Neural progenitor cell (in vitro differentiated cells): ENCODE data around the gene ARHGAP45. TPM values are rescaled to one million over a fixed set of nuclear protein-coding genes. Genes with fewer than 3 reads are reported as not detected.

Experiments used
- DNase-seq: peaks from one replicate; pipeline ENCODE4 v3.0.0-alpha.2; 2016; ENCODE audit warnings: low spot score
- H2AFZ ChIP-seq: fragments of 200-600 bp; sonication (generic); replicated peaks from 2 replicates; pipeline ENCODE4 v1.6.1; 2016; ENCODE audit warnings: antibody characterized with exemption
- H3F3A ChIP-seq: fragments of 200-600 bp; sonication (generic); 2 replicates; pipeline ENCODE4 v1.6.1; 2016; ENCODE audit warnings: antibody characterized with exemption, low read depth
- H3K27ac ChIP-seq: fragments of 200-600 bp; sonication (generic); 2 replicates; pipeline ENCODE4 v1.5.1; 2016; ENCODE audit warnings: mild to moderate bottlenecking
- H3K27me3 ChIP-seq: fragments of 200-600 bp; sonication (generic); 2 replicates; pipeline ENCODE4 v1.6.1; 2016; ENCODE audit warnings: mild to moderate bottlenecking, moderate library complexity
- H3K36me3 ChIP-seq: fragments of 200-600 bp; sonication (generic); 2 replicates; pipeline ENCODE4 v1.5.1; 2016
- H3K4me1 ChIP-seq: fragments of 200-600 bp; sonication (generic); 2 replicates; pipeline ENCODE4 v1.6.1; 2016; ENCODE audit warnings: mixed run types
- H3K4me2 ChIP-seq: fragments of 200-600 bp; sonication (generic); 2 replicates; pipeline ENCODE4 v1.6.1; 2016
- H3K4me3 ChIP-seq: fragments of 200-600 bp; sonication (generic); 2 replicates; pipeline ENCODE4 v1.5.1; 2016
- H3K79me2 ChIP-seq: fragments of 200-600 bp; sonication (generic); 2 replicates; pipeline ENCODE4 v1.6.1; 2016; ENCODE audit warnings: low read depth
- H3K9ac ChIP-seq: fragments of 200-600 bp; sonication (generic); 2 replicates; pipeline ENCODE4 v1.6.1; 2016
- H3K9me3 ChIP-seq: fragments of 200-600 bp; sonication (generic); 2 replicates; pipeline ENCODE4 v1.5.1; 2016; ENCODE audit warnings: low read depth
- H4K20me1 ChIP-seq: fragments of 200-600 bp; sonication (generic); 2 replicates; pipeline ENCODE4 v1.6.1; 2016; ENCODE audit warnings: low read depth
- H3K27ac Mint-ChIP-seq: 3 replicates; pipeline ENCODE4 v1.8.0; 2021; ENCODE audit warnings: mixed read lengths
- H3K27me3 Mint-ChIP-seq: 2 replicates; pipeline ENCODE4 v1.8.0; 2022; ENCODE audit warnings: low read depth, mild to moderate bottlenecking, inconsistent platforms, moderate library complexity, mixed read lengths; ENCODE audit not compliant: insufficient read depth
- H3K36me3 Mint-ChIP-seq: 3 replicates; pipeline ENCODE4 v1.8.0; 2021; ENCODE audit warnings: mixed read lengths
- H3K4me1 Mint-ChIP-seq: 3 replicates; pipeline ENCODE4 v1.8.0; 2021; ENCODE audit warnings: mixed read lengths
- H3K4me3 Mint-ChIP-seq: 3 replicates; pipeline ENCODE4 v1.8.0; 2021; ENCODE audit warnings: mild to moderate bottlenecking, moderate library complexity, mixed read lengths
- H3K9me3 Mint-ChIP-seq: 3 replicates; pipeline ENCODE4 v1.8.0; 2020; ENCODE audit warnings: mixed read lengths
- CTCF ChIP-seq: fragments of 200-600 bp; sonication (generic); IDR thresholded peaks from 2 replicates; pipeline ENCODE4 v1.5.1; 2017; ENCODE audit warnings: antibody characterized with exemption, mild to moderate bottlenecking
- EZH2 ChIP-seq: fragments of 200-600 bp; sonication (generic); IDR thresholded peaks from 2 replicates; pipeline ENCODE4 v1.6.1; 2017; ENCODE audit warnings: antibody characterized with exemption, mild to moderate bottlenecking, moderate library complexity
- EZH2phosphoT487 ChIP-seq: fragments of 200-600 bp; sonication (generic); IDR thresholded peaks from 2 replicates; pipeline ENCODE4 v1.6.1; 2017; ENCODE audit warnings: antibody characterized with exemption
- total RNA-seq: library from RNA; depleted of rRNA; stranded (reverse); fragments of >200 nt; gene quantifications from 2 replicates; pipeline ENCODE4 v1.2.3, GENCODE V29; 2015; ENCODE audit warnings: low replicate concordance

Gene ARHGAP45
- total RNA-seq, 1 donor from 2014 or later, result 9.6 TPM

- H3K27me3 Mint-ChIP-seq, result peaks cover 8% of the 10 kb centered on the region
- no peak overlapping the region for H3K4me3 Mint-ChIP-seq
- peaks cover 8% of the 10 kb centered on the region for H3K4me1 Mint-ChIP-seq
- Histone ChIP-seq H3K4me1 (no peaks in the 10 kb centered on the region), H3K9me3 (no peaks in the 10 kb centered on the region), H3K27me3 (no peaks in the 10 kb centered on the region), H2AFZ (no peak overlapping the region), H3K4me3 (no peak overlapping the region), H3K79me2 (no peaks in the 10 kb centered on the region), H3K36me3 (no peaks in the 10 kb centered on the region), H3K4me2 (no peak overlapping the region), H3K27ac (no peak overlapping the region), H3K9ac (no peak overlapping the region), H4K20me1 (no peaks in the 10 kb centered on the region), H3F3A (peaks cover 8% of the 10 kb centered on the region)
- no peak for DNase-seq
- H3K9me3 Mint-ChIP-seq, result no peaks in the 10 kb centered on the region
- H3K36me3 Mint-ChIP-seq, result no peaks in the 10 kb centered on the region
- no peak for TF ChIP-seq EZH2phosphoT487
- no peak for TF ChIP-seq CTCF
- no peak for TF ChIP-seq EZH2
- H3K27ac Mint-ChIP-seq, result no peak overlapping the region
Observed at GRCh38 chr19:1047696-1048147, 19.2 kb upstream of the ARHGAP45 start.

- H3K4me1 Mint-ChIP-seq, result peaks cover 12% of the 10 kb centered on the region
- no peaks in the 10 kb centered on the region for H3K36me3 Mint-ChIP-seq
- Histone ChIP-seq H3K27ac (no peak overlapping the region), H3K9me3 (no peaks in the 10 kb centered on the region), H3K4me2 (no peak overlapping the region), H3F3A (peaks cover 8% of the 10 kb centered on the region), H3K36me3 (no peaks in the 10 kb centered on the region), H3K27me3 (no peaks in the 10 kb centered on the region), H4K20me1 (no peaks in the 10 kb centered on the region), H3K79me2 (no peaks in the 10 kb centered on the region), H3K9ac (no peak overlapping the region), H3K4me3 (no peak overlapping the region), H2AFZ (no peak overlapping the region), H3K4me1 (no peaks in the 10 kb centered on the region)
- no peak overlapping the region for H3K4me3 Mint-ChIP-seq
- TF ChIP-seq EZH2phosphoT487 (no peak), CTCF (no peak), EZH2 (no peak)
- H3K9me3 Mint-ChIP-seq, result no peaks in the 10 kb centered on the region
- no peak for DNase-seq
- H3K27ac Mint-ChIP-seq, result no peak overlapping the region
- peaks cover 14% of the 10 kb centered on the region for H3K27me3 Mint-ChIP-seq
Observed at GRCh38 chr19:1049106-1049505, 17.9 kb upstream of the ARHGAP45 start.

GRCh38 chr19:1049800-1050199, 17.2 kb upstream of the ARHGAP45 start:
- no peaks in the 10 kb centered on the region for H3K36me3 Mint-ChIP-seq
- H3K4me1 Mint-ChIP-seq, result peaks cover 12% of the 10 kb centered on the region
- H3K27ac ChIP-seq, result no peak overlapping the region
- H3K27me3 Mint-ChIP-seq, result peaks cover 14% of the 10 kb centered on the region
- no peak overlapping the region for H3K4me3 ChIP-seq
- H3K4me1 ChIP-seq, result no peaks in the 10 kb centered on the region
- no peak overlapping the region for H2AFZ ChIP-seq
- H3K4me2 ChIP-seq, result no peak overlapping the region
- DNase-seq, result no peak
- H3K9ac ChIP-seq, result no peak overlapping the region
- no peaks in the 10 kb centered on the region for H3K27me3 ChIP-seq
- H3K27ac Mint-ChIP-seq, result no peak overlapping the region
- no peaks in the 10 kb centered on the region for H4K20me1 ChIP-seq
- H3K9me3 Mint-ChIP-seq, result no peaks in the 10 kb centered on the region
- H3K79me2 ChIP-seq, result no peaks in the 10 kb centered on the region
- peaks cover 8% of the 10 kb centered on the region for H3F3A ChIP-seq
- no peak overlapping the region for H3K4me3 Mint-ChIP-seq
- H3K36me3 ChIP-seq, result no peaks in the 10 kb centered on the region
- TF ChIP-seq EZH2 (no peak), EZH2phosphoT487 (no peak), CTCF (no peak)
- no peaks in the 10 kb centered on the region for H3K9me3 ChIP-seq
